Esophagus squamous epithelium (tissue), 5 donors: ENCODE measurements around the gene C14orf119. TPM values are rescaled to one million over a fixed set of nuclear protein-coding genes. Genes with fewer than 3 reads are reported as not detected.

ENCODE experiments used
- DNase-seq: peaks from one replicate; lab custom pipeline; 2025; lab: John Stamatoyannopoulos, UW
- H3K27ac ChIP-seq, 4 donors: fragments of 200-600 bp; sonication (generic); one replicate each; pipeline ENCODE4 v1.5.1; 2016 to 2019; ENCODE audit warnings: mild to moderate bottlenecking in 1 of 4
- H3K27me3 ChIP-seq, 4 donors: fragments of 200-600 bp; sonication (generic); 1 replicate in 3 of 4; 2 replicates in 1 of 4; pipeline versions ENCODE4 v1.5.1 to v1.6.0; 2017 to 2021; ENCODE audit warnings: antibody characterized with exemption in 1 of 4
- H3K36me3 ChIP-seq, 3 donors: fragments of 200-600 bp; sonication (generic); one replicate each; pipeline ENCODE4 v1.5.1; 2016 to 2019
- H3K4me1 ChIP-seq, 3 donors: fragments of 200-600 bp; sonication (generic); one replicate each; pipeline ENCODE4 v1.5.1; 2017 to 2019
- H3K4me3 ChIP-seq, 4 donors: fragments of 200-600 bp; sonication (generic); 1 replicate in 3 of 4; 2 replicates in 1 of 4; pipeline ENCODE4 v1.5.1; 2016 to 2019; ENCODE audit warnings: mild to moderate bottlenecking in 2 of 4, moderate library complexity in 1 of 4
- H3K9me3 ChIP-seq, 3 donors: fragments of 200-600 bp; sonication (generic); one replicate each; pipeline ENCODE4 v1.5.1; 2016 to 2019
- POLR2A ChIP-seq, 4 donors: fragments of 450-650 bp; IDR thresholded peaks; one replicate each; pipeline ENCODE4 v1.6.1; 2017; ENCODE audit warnings: antibody characterized with exemption in 4 of 4, mild to moderate bottlenecking in 4 of 4, moderate library complexity in 3 of 4
- WGBS, 2 donors: methylation state at CpG; one replicate each; pipeline ENCODE4 v1.1.5; 2018; 5-methylcytosine and 5-hydroxymethylcytosine counted together
- intact Hi-C: fragments of 100-400 bp; cut with DNase I; formaldehyde crosslinking; loops from one replicate; pipeline ENCODE4 v1.15.0; 2022
- total RNA-seq, 4 donors: library from RNA; depleted of rRNA; stranded (reverse); fragments of >200 nt; gene quantifications; one replicate each; pipeline ENCODE4 v1.1.0, GENCODE V29; 2016
- TF ChIP-seq, protein P1 (sequence below), 6 experiments: fragments of 450-650 bp in 4 of 6; fragments of 200-600 bp in 2 of 6; sonication (generic) in 2 of 6; IDR thresholded peaks; one replicate each; pipeline ENCODE4 v1.5.1; 2016 to 2019; ENCODE audit warnings: antibody characterized with exemption in 6 of 6, mild to moderate bottlenecking in 4 of 6, moderate library complexity in 4 of 6
- donor health status: DM: yes; HTN: yes; CAD: no.

Gene C14orf119
- total RNA-seq, 4 donors from 2014 or later = 17.5 to 42.0 (median 31.0) TPM

DNA sequence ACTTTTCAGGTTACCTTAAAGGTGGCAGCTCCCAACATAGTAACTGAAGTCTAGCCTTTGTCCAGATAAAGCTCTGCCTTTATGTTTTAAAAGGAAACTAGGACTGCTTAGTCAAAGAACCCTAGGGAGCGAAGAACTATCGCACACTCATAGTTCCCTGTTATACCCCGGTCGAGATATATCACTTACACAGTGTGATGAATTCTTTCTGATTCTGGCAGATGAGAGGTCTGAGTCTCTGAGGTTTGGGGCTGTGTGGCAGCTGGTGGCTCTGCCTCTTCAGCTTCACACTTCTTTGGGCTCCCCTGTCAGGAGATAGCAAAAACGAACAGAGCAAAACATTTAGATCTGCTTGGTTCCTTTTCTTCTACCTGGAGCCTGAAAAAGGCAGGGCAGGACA is 17.3 kb upstream of the C14orf119 start:
- WGBS, 2 donors = 72 to 81% methylated on average over 5 of the region's 5 CpGs
- Histone ChIP-seq H3K9me3 (no peaks in the 10 kb centered on the region), H3K27ac (peak overlapping the region; percentile 17 to 81 (median 78)), H3K36me3 (peaks cover 20 to 100% (median 61%) of the 10 kb centered on the region in 3 donors), H3K4me1 (peaks cover 4 to 43% (median 17%) of the 10 kb centered on the region in 3 donors), H3K27me3 (no peaks in the 10 kb centered on the region), H3K4me3 (no peak overlapping the region)
- TF ChIP-seq, protein P1, sequence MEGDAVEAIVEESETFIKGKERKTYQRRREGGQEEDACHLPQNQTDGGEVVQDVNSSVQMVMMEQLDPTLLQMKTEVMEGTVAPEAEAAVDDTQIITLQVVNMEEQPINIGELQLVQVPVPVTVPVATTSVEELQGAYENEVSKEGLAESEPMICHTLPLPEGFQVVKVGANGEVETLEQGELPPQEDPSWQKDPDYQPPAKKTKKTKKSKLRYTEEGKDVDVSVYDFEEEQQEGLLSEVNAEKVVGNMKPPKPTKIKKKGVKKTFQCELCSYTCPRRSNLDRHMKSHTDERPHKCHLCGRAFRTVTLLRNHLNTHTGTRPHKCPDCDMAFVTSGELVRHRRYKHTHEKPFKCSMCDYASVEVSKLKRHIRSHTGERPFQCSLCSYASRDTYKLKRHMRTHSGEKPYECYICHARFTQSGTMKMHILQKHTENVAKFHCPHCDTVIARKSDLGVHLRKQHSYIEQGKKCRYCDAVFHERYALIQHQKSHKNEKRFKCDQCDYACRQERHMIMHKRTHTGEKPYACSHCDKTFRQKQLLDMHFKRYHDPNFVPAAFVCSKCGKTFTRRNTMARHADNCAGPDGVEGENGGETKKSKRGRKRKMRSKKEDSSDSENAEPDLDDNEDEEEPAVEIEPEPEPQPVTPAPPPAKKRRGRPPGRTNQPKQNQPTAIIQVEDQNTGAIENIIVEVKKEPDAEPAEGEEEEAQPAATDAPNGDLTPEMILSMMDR (IDR thresholded peaks at IDR 0.05) = no peak
- no peak for TF ChIP-seq POLR2A (IDR thresholded peaks at IDR 0.05)
- intact Hi-C loops = no loop called here
- no peak for DNase-seq

DNA sequence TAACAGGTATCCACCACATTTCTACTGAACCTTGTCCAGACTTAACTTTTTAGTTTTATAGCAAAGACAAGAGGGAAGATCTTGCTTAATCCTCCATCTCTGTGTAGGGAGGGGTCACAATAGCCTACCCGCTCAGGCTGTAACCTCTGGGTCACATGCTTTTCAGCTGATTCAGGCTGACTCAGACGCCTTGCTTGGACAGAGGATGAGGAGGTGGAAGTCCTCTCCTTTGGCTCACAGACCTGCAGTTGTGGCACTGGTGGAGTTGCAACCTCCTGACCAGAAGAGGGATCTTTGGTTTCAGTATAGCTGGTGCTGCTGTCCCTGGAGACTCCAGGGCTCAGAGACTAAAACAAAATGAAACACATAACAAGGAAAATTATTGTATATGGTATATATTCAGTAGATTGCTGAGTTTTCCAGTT is 16.6 kb upstream of the C14orf119 start:
- Histone ChIP-seq H3K4me1 (peaks cover 4 to 39% (median 17%) of the 10 kb centered on the region in 3 donors), H3K4me3 (no peak overlapping the region), H3K36me3 (peaks cover 17 to 100% (median 67%) of the 10 kb centered on the region in 3 donors), H3K27me3 (no peaks in the 10 kb centered on the region), H3K9me3 (no peaks in the 10 kb centered on the region), H3K27ac (peak overlapping the region; percentile 17 to 81 (median 78))
- DNase-seq = no peak
- intact Hi-C loops = no loop called here
- TF ChIP-seq POLR2A (IDR thresholded peaks at IDR 0.05) = no peak
- TF ChIP-seq, protein P1 (IDR thresholded peaks at IDR 0.05) = no peak
- WGBS, 2 donors = 0 to 8% methylated on average over 2 of the region's 2 CpGs

DNA sequence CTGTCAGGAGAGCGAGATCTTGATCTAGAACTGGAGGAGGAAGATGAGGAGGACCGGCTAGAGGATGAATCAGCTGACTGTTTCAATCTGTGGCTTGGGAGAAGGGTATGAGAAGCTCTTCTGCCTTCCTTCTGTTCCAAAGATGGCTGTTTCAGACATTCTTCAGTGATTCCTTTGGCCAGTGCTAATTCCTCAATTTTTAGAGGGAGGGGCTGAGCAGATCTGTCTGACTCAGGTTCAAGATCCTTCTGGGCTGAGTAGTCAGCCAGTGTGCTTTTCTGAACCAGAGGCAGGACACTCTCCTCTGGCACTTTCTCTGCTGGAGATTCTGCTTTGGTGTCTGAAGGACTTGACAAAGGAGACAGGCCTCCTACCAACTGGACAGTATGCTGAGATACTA is 15.6 kb upstream of the C14orf119 start:
- TF ChIP-seq, protein P1 (IDR thresholded peaks at IDR 0.05) = no peak
- TF ChIP-seq POLR2A (IDR thresholded peaks at IDR 0.05) = no peak
- WGBS, 2 donors = 89 to 100% methylated on average over 1 to 2 of the region's 2 CpGs
- Histone ChIP-seq H3K36me3 (peaks cover 17 to 100% (median 75%) of the 10 kb centered on the region in 3 donors), H3K4me1 (peaks cover 4 to 39% (median 17%) of the 10 kb centered on the region in 3 donors), H3K9me3 (no peaks in the 10 kb centered on the region), H3K27me3 (no peaks in the 10 kb centered on the region), H3K4me3 (no peak overlapping the region), H3K27ac (peak overlapping the region; percentile 17 to 81 (median 78))
- intact Hi-C loops = no loop called here
- DNase-seq = no peak

DNA sequence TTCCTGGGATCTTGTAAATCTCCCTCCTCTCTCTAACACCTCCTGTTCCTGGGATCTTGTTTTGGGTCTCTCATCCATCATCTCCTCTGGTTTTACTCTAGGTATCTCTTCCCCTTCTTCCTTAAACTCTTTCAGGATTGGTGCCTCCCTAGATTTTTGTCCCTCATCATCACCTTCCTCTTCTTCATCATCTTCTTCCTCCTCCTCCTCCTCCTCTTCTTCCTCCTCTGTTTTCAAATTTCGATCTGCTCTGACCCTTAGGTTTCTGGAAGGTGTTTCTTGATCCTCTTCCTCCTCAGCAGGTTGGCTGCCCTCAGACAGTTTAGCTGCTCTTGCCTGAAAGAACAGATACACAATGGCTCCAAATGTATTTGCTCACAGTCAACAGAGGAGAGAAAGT is 14.8 kb upstream of the C14orf119 start:
- H3K27me3 ChIP-seq = no peaks in the 10 kb centered on the region
- H3K4me3 ChIP-seq = no peak overlapping the region
- no peak for DNase-seq
- no peaks in the 10 kb centered on the region for H3K9me3 ChIP-seq
- TF ChIP-seq POLR2A (IDR thresholded peaks at IDR 0.05) = no peak
- TF ChIP-seq, protein P1 (IDR thresholded peaks at IDR 0.05) = no peak
- intact Hi-C loops = no loop called here
- H3K36me3 ChIP-seq = peaks cover 18 to 100% (median 73%) of the 10 kb centered on the region in 3 donors
- H3K4me1 ChIP-seq = peaks cover 4 to 39% (median 17%) of the 10 kb centered on the region in 3 donors
- peak overlapping the region in 1 of 4 donors; percentile 81 for H3K27ac ChIP-seq
- WGBS, 2 donors = 67 to 81% methylated on average over 1 of the region's 1 CpG

DNA sequence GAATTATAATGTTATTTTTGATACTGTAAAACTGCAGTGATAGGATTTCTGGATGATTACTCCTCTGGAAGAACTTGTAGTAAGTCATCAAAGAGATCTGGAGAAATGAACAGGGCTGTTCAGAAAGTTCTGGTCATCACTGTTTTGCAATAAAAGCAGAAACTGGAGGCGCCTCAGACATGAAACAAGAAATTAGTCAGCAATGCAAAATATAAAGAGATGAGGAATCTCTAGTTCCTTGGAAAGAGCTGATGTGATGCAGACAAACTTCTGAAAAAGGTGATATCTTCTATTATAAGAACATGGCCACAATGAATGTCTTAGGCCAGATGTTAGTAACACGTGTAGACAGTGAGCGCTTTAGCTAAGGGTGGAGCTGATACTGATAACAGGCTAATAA is 9.8 kb upstream of the C14orf119 start:
- WGBS, 2 donors = 70 to 71% methylated on average over 3 of the region's 3 CpGs
- Histone ChIP-seq H3K9me3 (no peaks in the 10 kb centered on the region), H3K4me1 (peaks cover 0 to 8% (median 0%) of the 10 kb centered on the region in 3 donors), H3K27me3 (no peaks in the 10 kb centered on the region), H3K4me3 (no peak overlapping the region), H3K27ac (no peak overlapping the region), H3K36me3 (peaks cover 23 to 100% (median 73%) of the 10 kb centered on the region in 3 donors)
- intact Hi-C loops = no loop called here
- TF ChIP-seq POLR2A (IDR thresholded peaks at IDR 0.05) = no peak
- TF ChIP-seq, protein P1 (IDR thresholded peaks at IDR 0.05) = no peak
- no peak for DNase-seq
